HG03520 (cell line): Measurements from ENCODE around the gene RAB20.

Experiments
- ATAC-seq: cut with Tn5 transposase; IDR thresholded peaks from one replicate; pipeline ENCODE4 v1.9.1; 2021; ENCODE audit warnings: mild to moderate bottlenecking, moderate library complexity; ENCODE audit not compliant: unreplicated experiment

RAB20 gene

DNA sequence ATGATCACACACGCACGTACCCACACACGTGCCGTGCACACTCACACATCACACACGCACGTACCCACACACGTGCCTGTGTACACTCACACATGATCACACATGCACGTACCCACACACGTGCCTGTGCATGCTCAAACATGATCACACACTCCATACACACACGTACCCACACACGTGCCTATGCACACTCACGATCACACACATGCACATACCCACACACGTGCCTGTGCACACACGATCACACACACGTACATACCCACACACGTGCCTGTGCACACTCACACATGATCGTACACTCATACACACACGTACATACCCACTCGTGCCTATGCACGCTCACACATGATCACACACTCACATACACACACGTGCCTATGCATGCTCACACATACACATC is 86.8 kb downstream of the RAB20 start:
- ATAC-seq, result no peak
